GM20000 (cell line): ENCODE results near the gene TMEM121B.
"Not testable (repeated sequence)": the region's sequence is repeated elsewhere in the genome, so short reads cannot be mapped to it uniquely, and the experiment has no call there.

Experiments used
- DNase-seq: peaks from one replicate; pipeline ENCODE4 v3.0.0; 2012; ENCODE audit warnings: low spot score
- CTCF ChIP-seq: IDR thresholded peaks from 2 replicates; pipeline ENCODE4 v1.5.1; 2012; ENCODE audit warnings: mild to moderate bottlenecking, control low read depth; ENCODE audit errors: extremely low read depth, missing control alignments

TMEM121B gene

GRCh38 chr22:17158568-17159503 is 37.7 kb upstream of the TMEM121B start, which contains the start of gene HDHD5:
HDHD5 (minus strand) TSS chr22:17159277; CDS start chr22:17159251, 26 bp downstream.
- no peak for TF ChIP-seq CTCF
- DNase-seq = peak; percentile 96

GRCh38 chr22:17158176-17158567 is 37.0 kb upstream of the TMEM121B start:
- no peak for DNase-seq
- no peak for TF ChIP-seq CTCF

GRCh38 chr22:17157714-17158113 is 36.6 kb upstream of the TMEM121B start:
- no peak for TF ChIP-seq CTCF
- no peak for DNase-seq

- no peak for DNase-seq
- no peak for TF ChIP-seq CTCF
Observed at GRCh38 chr22:17155941-17156340, 34.8 kb upstream of the TMEM121B start.

GRCh38 chr22:17152971-17153370 is 31.8 kb upstream of the TMEM121B start:
- DNase-seq = no peak
- no peak for TF ChIP-seq CTCF

GRCh38 chr22:17152340-17152739 is 31.2 kb upstream of the TMEM121B start:
- DNase-seq = no peak
- TF ChIP-seq CTCF = no peak

- DNase-seq = no peak
- no peak for TF ChIP-seq CTCF
Observed at GRCh38 chr22:17149076-17149815, 28.1 kb upstream of the TMEM121B start.

GRCh38 chr22:17147458-17147857 is 26.3 kb upstream of the TMEM121B start:
- not testable (repeated sequence) for DNase-seq
